GM10266 (cell line): ENCODE data around the gene ACE.

Experiments
- DNase-seq: peaks from one replicate; pipeline ENCODE4 v3.0.0; 2012; ENCODE audit errors: extremely low spot score
- CTCF ChIP-seq: IDR thresholded peaks from 2 replicates; pipeline ENCODE4 v1.5.1; 2012; ENCODE audit warnings: mild to moderate bottlenecking, low read depth; ENCODE audit not compliant: control insufficient read depth, insufficient read depth; ENCODE audit errors: missing control alignments

Gene ACE

DNA sequence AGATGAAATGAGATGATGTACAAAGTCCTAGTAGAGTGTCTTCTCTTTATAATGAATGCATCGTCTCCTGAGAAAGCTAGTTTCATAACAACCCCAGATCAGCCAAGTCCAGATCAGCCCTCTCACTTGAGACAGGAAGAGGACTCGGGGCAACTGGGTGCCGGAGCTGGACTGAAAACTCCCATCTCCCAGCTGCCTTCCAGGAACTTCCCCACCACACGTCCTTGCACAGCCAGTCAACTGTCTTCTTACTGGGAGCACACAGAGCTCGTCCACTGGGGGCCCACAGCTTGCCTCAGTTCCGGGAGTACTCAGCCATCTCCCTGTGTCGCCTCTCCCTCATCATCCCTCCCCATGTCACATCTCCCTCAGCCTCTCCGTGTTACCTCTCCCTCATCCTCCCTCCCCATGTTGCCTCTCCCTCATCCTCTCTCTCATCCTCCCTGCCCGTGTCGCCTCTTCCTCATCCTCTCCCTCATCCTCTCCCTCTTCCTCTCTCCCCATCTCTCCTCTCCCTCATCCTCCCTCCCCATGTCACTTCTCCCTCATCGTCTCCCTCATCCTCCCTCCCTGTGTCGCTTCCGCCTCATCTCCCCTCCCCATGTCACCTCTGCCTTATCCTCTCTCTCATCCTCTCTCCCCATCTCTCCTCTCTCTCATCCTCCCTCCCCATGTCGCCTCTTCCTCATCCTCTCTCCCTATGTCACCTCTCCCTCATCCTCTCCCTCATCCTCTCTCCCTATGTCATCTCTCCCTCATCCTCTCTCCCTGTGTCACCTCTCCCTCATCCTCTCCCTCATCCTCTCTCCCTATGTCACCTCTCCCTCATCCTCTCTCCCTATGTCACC, 23.9 kb downstream of the ACE start:
- TF ChIP-seq CTCF, result no peak
- DNase-seq, result no peak

GRCh38 chr17:63503341-63503705, 26.5 kb downstream of the ACE start:
- DNase-seq, result no peak
- no peak for TF ChIP-seq CTCF

DNA sequence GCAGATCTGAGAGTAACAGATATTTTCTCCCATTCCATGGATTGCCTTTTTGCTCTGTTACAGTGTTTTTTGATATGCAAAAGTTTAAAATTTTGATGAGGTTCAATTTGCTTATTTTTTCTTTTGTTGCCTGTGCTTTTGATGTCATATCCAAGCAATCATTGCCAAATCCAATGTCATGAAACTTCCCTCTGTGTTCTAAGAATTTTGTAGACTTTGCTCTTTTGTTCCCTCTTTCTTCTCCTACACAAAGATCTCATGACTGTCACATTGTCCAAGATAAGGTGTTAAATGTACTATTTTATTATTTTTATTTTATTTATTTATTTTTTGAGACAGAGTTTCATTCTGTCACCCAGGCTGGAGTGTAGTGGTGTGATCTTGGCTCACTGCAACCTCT, 27.4 kb downstream of the ACE start:
- TF ChIP-seq CTCF, result no peak
- DNase-seq, result no peak

- DNase-seq, result no peak
- TF ChIP-seq CTCF, result no peak
Observed at GRCh38 chr17:63505341-63505740, 28.5 kb downstream of the ACE start.

DNA sequence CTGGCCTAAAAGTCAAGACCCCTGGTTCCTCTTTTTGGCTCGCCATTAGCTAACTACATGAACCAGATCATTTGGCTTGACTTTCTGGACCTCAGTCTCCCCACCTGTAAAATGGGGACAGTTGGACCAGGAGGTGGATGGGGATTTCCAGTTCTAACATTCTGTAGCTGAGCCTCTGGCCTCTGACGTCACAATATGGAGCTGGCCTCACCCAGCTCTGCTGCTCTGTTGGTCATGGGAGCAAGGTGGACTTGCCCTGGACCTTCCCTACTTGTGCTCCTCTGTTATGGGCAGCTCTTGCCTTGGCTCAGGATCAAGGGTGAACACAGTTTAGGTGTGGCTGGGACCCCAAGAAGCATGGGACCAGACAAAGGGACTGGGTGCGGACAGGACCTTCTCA, 29.8 kb downstream of the ACE start:
- no peak for TF ChIP-seq CTCF
- no peak for DNase-seq

- TF ChIP-seq CTCF, result no peak
- DNase-seq, result no peak
Observed at GRCh38 chr17:63511331-63511730, 34.5 kb downstream of the ACE start.

GRCh38 chr17:63512388-63512787, 35.5 kb downstream of the ACE start:
- DNase-seq, result no peak
- no peak for TF ChIP-seq CTCF
